Stimulated activated effector memory CD8-positive, alpha-beta T cell treated with anti-CD3 and anti-CD28 coated beads, Interleukin-12 subunit alpha, Interleukin-12 subunit beta, amount 100 ng/mL, for 72 hours (primary cell): ENCODE results near the gene TOR3A.

ENCODE experiments used
- ATAC-seq: fragments of 150-1000 bp; cut with Tn5 transposase; 2 replicates; pipeline ENCODE4 v1.10.0; 2021
- DNase-seq, 2 donors: peaks; one replicate each; pipeline ENCODE4 v3.0.0; 2021 to 2022; ENCODE audit warnings: low spot score in 2 of 2
- H3K27ac Mint-ChIP-seq: one replicate; pipeline ENCODE4 v1.8.0; 2022; ENCODE audit warnings: mild to moderate bottlenecking, mixed read lengths
- H3K36me3 Mint-ChIP-seq: one replicate; pipeline ENCODE4 v1.8.0; 2022; ENCODE audit warnings: mild to moderate bottlenecking, mixed read lengths
- H3K4me1 Mint-ChIP-seq: one replicate; pipeline ENCODE4 v1.8.0; 2022; ENCODE audit warnings: mixed read lengths
- H3K4me3 Mint-ChIP-seq: one replicate; pipeline ENCODE4 v1.8.0; 2022; ENCODE audit warnings: mild to moderate bottlenecking, mixed read lengths
- H3K9me3 Mint-ChIP-seq: one replicate; pipeline ENCODE4 v1.8.0; 2022; ENCODE audit warnings: mixed read lengths

TOR3A gene

DNA sequence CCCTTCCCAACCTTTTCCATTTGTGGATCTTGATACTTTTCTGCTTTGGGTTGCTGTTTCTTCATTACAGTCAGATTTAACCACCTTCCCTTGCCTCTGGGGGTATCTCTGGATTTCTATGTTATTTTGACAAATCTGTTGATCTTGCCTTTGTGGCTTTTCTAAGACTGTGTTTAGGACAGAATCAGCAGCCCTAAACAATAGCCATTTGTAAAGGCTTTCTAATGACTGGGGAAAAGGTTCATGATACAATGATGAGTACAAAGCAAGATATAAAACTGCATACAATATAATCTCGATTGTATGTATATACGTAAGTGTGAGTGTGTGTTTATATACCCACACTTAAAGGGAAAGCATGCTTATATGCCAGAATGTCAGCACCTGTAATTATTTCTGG is 28.4 kb upstream of the TOR3A start:
- Mint-ChIP-seq H3K4me1 (peaks cover under 1% of the 10 kb centered on the region), H3K9me3 (no peaks in the 10 kb centered on the region), H3K36me3 (peaks cover 13% of the 10 kb centered on the region), H3K27ac (no peak overlapping the region), H3K4me3 (no peak overlapping the region)
- DNase-seq = no peak
- no peak for ATAC-seq

DNA sequence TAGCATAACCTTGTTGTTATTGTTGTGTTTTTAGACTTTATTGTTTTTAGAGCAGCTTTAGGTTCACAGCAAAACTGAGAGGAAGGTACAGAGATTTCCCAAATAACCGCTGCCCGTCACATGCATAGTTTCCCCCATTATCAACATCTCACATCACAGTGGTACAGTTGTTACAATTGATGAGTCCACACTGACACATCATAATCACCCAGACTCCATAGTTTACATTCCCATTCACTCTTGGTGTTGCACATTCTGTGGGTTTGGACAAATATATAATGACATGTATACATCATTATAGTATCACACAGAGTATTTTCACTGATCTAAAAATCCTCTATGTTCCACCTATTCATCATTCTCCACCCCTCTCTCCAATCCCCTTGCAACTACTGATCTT is 25.9 kb upstream of the TOR3A start:
- no peak overlapping the region for H3K4me3 Mint-ChIP-seq
- DNase-seq (no peak), ATAC-seq (no peak)
- H3K36me3 Mint-ChIP-seq = peaks cover 13% of the 10 kb centered on the region
- H3K4me1 Mint-ChIP-seq = no peaks in the 10 kb centered on the region
- H3K27ac Mint-ChIP-seq = no peak overlapping the region
- H3K9me3 Mint-ChIP-seq = no peaks in the 10 kb centered on the region

DNA sequence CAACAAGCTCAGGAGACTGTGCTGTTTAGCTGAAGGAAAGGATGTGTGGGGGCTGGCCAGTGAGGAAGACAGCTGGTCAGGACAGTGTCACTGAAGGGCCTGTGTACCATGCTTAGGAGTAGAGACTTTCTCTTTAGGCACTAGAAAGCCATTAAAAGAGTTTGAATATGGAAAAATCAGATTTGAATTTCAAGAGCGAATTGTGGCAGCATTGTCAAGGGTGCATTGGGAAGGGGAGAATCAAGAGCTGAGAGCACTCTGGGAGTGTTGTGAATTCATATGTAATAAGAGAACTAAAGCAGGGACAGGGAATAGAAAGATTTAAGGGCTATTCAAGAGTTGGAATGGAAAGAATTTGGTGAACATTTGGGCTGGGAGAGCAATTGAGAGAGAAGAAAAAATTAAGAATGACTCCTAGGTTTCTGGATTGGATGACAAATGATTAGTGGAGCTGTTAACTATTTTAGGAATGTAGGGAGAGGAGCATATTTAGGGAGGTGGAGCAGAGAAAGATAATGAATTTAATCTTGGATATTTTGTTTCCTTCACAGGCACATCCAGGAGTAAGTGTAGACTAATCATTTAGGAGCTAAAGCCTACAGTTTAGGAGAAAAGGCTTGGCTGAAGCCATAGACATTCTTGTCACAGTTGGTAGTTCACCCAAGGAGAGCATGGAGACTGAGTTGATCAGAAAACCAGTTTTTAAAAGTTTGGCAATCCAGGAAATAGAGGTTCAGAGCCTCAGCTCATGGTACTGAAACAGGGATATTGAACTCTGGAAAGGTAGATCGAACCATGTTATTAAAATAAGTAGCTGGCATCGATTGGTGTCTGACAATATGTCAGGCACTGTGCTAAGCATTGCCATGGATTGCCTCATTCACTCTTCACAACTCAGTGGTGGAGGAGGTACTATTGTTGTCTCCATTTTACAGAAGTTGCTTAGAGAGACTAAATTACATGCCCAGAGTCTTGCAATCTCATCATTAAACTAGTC is 23.1 kb upstream of the TOR3A start:
- no peaks in the 10 kb centered on the region for H3K4me1 Mint-ChIP-seq
- H3K27ac Mint-ChIP-seq = no peak overlapping the region
- H3K4me3 Mint-ChIP-seq = no peak overlapping the region
- no peaks in the 10 kb centered on the region for H3K9me3 Mint-ChIP-seq
- DNase-seq = no peak
- peaks cover 32% of the 10 kb centered on the region for H3K36me3 Mint-ChIP-seq
- no peak for ATAC-seq

- DNase-seq = no peak
- H3K27ac Mint-ChIP-seq = no peak overlapping the region
- no peak overlapping the region for H3K4me3 Mint-ChIP-seq
- no peaks in the 10 kb centered on the region for H3K4me1 Mint-ChIP-seq
- no peak for ATAC-seq
- H3K36me3 Mint-ChIP-seq = peaks cover 46% of the 10 kb centered on the region
- no peaks in the 10 kb centered on the region for H3K9me3 Mint-ChIP-seq
Observed at GRCh38 chr1:179061360-179062282, 20.2 kb upstream of the TOR3A start.

DNA sequence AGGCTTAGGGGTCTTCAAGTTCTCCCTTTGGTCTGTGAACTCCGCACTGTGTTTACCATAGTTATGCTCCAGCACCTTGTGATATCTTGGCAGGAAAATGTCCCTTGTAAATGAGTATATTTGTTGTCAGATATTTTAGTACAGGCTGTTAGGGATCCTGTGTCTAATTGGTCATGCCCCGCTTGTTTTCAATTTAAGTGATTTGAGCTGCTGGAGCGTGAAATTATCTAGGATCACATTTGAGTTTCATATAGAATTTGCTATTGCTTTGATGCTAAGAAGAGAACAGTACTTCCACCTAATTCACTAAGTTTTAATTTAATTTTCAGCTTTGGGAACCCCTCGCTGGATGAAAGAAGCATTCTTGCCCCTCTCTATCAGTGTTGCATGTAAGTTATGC is 15.4 kb upstream of the TOR3A start:
- no peaks in the 10 kb centered on the region for H3K9me3 Mint-ChIP-seq
- no peak for DNase-seq
- no peak overlapping the region for H3K4me3 Mint-ChIP-seq
- H3K36me3 Mint-ChIP-seq = peaks cover 64% of the 10 kb centered on the region
- ATAC-seq = no peak
- H3K27ac Mint-ChIP-seq = no peak overlapping the region
- no peaks in the 10 kb centered on the region for H3K4me1 Mint-ChIP-seq

DNA sequence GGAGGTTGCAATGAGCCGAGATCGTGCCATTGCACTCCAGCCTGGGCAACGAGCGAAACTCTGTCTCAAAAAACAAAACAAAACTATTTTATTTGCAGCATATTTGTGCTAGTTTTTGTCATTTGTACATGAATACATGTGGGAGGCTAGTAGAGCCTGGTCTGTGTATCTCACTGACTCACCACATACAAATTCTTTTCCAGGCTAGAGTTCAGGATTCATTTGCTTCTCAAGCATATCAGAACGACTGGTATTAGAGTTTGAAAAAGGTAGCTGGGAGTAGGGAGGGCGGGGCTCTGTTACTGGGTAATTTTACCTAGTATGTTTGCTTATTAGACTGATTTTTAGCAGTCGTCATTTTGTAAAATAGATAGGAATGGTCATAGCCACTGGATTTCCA is 4.5 kb upstream of the TOR3A start:
- ATAC-seq = no peak
- no peak overlapping the region for H3K27ac Mint-ChIP-seq
- H3K4me3 Mint-ChIP-seq = no peak overlapping the region
- no peaks in the 10 kb centered on the region for H3K9me3 Mint-ChIP-seq
- DNase-seq = no peak
- peaks cover 12% of the 10 kb centered on the region for H3K4me1 Mint-ChIP-seq
- H3K36me3 Mint-ChIP-seq = peaks cover 33% of the 10 kb centered on the region

- ATAC-seq = peak; percentile 33
- H3K27ac Mint-ChIP-seq = no peak overlapping the region
- no peak overlapping the region for H3K4me3 Mint-ChIP-seq
- peak; percentile 9 to 64 for DNase-seq
- H3K4me1 Mint-ChIP-seq = peaks cover 16% of the 10 kb centered on the region
- no peaks in the 10 kb centered on the region for H3K9me3 Mint-ChIP-seq
- H3K36me3 Mint-ChIP-seq = peaks cover 25% of the 10 kb centered on the region
Observed at GRCh38 chr1:179079113-179079761, 2.6 kb upstream of the TOR3A start.

DNA sequence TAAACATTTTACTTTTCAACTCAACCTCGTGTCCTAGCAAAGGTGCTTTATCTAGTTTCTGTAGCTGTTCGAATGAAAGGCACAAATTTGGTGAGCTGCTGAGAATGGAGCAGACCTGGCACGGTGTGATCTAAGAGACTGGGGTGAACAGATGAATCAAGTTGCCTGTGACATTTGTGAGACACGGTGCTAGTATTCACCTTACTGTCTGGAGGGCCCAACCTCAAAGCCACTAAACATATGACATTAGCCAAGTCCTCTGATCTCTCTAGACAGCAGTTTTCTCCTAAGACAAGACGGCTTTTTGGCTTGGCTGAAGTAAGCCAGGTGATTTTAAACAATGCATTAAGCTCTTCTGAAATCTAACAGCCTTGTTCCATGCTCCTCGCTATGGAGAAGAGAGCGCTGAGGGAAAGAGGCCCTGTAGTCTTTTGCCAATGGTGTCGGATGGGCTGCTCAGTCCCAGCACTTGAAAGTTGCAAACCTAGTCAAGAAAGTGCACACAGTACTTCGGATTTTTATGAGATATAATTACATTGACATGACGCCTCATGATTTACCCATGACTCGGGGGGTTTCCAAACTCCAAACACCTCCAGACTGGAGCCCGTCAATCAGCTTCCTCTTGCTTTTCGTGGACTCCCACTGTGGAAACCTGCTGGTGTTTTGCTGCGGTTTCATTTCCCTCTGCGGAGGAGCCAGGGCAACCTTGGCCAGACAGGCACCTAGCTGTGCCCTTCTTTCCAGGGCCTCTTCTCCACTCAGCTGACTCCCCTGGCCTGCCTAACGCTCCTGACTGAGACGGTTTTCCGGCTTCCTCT is 794 bp upstream of the TOR3A start:
- Mint-ChIP-seq H3K36me3 (peaks cover 32% of the 10 kb centered on the region), H3K4me1 (peaks cover 16% of the 10 kb centered on the region), H3K27ac (peak overlapping the region; percentile 93), H3K4me3 (peak overlapping the region; percentile 90), H3K9me3 (no peaks in the 10 kb centered on the region)
- ATAC-seq (peak; percentile 43), DNase-seq (peak in 1 of 2 donors; percentile 9)

DNA sequence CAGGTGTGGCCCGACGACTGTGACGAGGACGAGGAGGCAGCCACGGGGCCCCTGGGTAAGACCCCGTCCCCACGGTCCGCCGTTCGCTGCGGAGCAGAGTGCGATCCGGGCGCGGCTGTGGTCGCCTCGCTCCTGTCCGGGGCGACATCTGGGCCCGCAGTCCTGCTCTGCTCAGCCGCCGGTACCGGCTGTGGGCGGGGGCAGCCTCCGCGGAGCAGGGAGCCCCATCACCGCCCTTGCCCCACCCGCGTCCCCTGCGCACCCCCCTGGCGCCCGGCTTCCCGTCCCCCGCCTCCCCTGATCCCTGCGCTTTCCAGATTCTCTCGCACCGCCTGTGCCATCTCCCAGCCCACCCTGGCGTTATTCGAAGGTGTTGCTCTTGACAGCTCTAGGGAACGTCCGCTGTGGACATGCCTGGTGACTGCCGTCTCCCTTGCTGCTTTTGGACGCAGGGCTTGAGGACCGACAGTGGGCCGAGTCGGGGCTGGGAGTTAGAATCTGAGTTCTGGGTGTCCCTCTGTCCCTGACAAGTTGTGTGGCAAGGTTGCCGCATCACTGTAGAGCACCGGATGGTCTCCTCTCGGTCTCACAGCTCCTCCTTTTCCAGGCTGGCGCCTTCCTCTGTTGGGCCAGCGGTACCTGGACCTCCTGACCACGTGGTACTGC is 596 bp downstream of the TOR3A start:
- ATAC-seq (peak; percentile 53), DNase-seq (peak; percentile 21 to 75)
- peaks cover 41% of the 10 kb centered on the region for H3K36me3 Mint-ChIP-seq
- H3K9me3 Mint-ChIP-seq = no peaks in the 10 kb centered on the region
- H3K4me3 Mint-ChIP-seq = peak overlapping the region; percentile 90
- H3K4me1 Mint-ChIP-seq = peaks cover 16% of the 10 kb centered on the region
- peak overlapping the region; percentile 93 for H3K27ac Mint-ChIP-seq

DNA sequence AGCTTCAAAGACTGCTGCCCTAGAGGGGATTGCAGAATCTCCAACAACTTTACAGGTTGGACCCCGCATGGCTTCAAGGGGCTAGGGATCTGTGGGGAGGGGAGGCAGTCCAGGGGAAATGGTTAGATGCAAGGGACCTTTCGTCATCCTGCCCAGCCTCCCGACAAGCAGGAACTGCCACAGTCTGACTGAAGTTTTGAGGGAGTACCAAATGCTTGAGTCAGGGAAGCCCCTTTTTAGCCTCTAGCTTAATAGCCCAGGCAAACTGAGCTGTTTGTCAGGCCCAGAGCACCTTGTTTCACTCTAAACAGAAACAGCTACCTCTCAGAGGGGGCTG is 1.1 kb downstream of the TOR3A start:
- DNase-seq = no peak
- Mint-ChIP-seq H3K9me3 (no peaks in the 10 kb centered on the region), H3K4me1 (peaks cover 16% of the 10 kb centered on the region), H3K4me3 (peak overlapping the region; percentile 90), H3K36me3 (peaks cover 41% of the 10 kb centered on the region), H3K27ac (peak overlapping the region; percentile 93)
- ATAC-seq = peak; percentile 3

DNA sequence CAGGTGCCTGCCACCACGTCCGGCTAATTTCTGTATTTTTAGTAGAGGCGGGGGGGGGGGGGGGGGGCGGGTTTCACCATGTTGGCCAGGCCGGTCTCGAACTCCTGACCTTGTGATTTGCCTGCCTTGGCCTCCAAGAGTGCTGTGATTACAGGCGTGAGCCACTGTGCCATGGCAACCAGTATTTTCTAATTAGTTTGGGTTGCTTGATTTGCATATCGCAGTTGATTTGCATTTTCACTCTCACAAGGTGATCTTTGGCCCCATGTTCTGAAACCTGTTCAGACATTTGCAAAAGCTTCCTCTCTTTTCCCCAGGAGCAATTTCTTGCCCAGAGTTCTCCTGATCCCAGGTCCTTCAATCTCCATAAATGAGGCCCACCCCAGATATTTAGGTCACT is 1.7 kb downstream of the TOR3A start:
- Mint-ChIP-seq H3K36me3 (peaks cover 45% of the 10 kb centered on the region), H3K4me1 (peaks cover 16% of the 10 kb centered on the region), H3K9me3 (no peaks in the 10 kb centered on the region), H3K4me3 (peak overlapping the region; percentile 90), H3K27ac (peak overlapping the region; percentile 93)
- DNase-seq (no peak), ATAC-seq (no peak)

- Mint-ChIP-seq H3K36me3 (peaks cover 60% of the 10 kb centered on the region), H3K27ac (peak overlapping the region; percentile 58), H3K9me3 (no peaks in the 10 kb centered on the region), H3K4me3 (no peak overlapping the region), H3K4me1 (peaks cover 11% of the 10 kb centered on the region)
- no peak for ATAC-seq
- no peak for DNase-seq
Observed at GRCh38 chr1:179087665-179088064, 5.8 kb downstream of the TOR3A start.

- no peak for ATAC-seq
- DNase-seq = no peak
- peaks cover 71% of the 10 kb centered on the region for H3K36me3 Mint-ChIP-seq
- peaks cover 10% of the 10 kb centered on the region for H3K4me1 Mint-ChIP-seq
- no peaks in the 10 kb centered on the region for H3K9me3 Mint-ChIP-seq
- H3K27ac Mint-ChIP-seq = peak overlapping the region; percentile 41
- H3K4me3 Mint-ChIP-seq = no peak overlapping the region
Observed at GRCh38 chr1:179089827-179090482, 8.1 kb downstream of the TOR3A start.

DNA sequence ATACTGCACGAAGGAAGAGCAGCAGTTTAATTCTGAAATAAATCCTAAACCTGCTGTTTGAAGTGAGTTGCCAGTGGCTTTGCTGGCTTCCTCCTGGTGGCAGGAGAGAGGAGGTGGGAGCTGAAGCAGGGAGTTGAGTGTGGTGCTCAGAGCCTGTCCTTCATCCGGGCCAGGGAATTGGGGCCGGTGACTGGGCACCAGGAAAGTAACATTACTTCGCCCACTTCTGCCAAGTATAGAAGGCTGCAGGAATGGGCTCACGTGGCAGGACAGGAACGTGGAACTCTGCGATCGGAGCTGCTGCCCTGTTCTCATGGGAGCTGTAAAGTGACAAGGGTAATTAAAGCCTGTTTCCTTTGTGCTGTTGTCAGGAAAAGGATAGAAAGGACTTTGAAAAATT is 8.7 kb downstream of the TOR3A start:
- Mint-ChIP-seq H3K36me3 (peaks cover 70% of the 10 kb centered on the region), H3K4me3 (no peak overlapping the region), H3K9me3 (no peaks in the 10 kb centered on the region), H3K4me1 (peaks cover 10% of the 10 kb centered on the region), H3K27ac (peak overlapping the region; percentile 41)
- ATAC-seq (no peak), DNase-seq (no peak)
